K562 (cell line): ENCODE measurements around the gene TEX54. TPM values are rescaled to one million over a fixed set of nuclear protein-coding genes. Genes with fewer than 3 reads are reported as not detected.

Experiments used
- CSDE1 ChIP-seq, 2 experiments: fragments of 450-650 bp; IDR thresholded peaks; 2 replicates each; pipeline ENCODE4 v1.6.1; 2016; ENCODE audit warnings: mild to moderate bottlenecking in 1 of 2
- ELF2 ChIP-seq: fragments of 250-450 bp; sonication (Bioruptor Pico); IDR thresholded peaks from 2 replicates; pipeline ENCODE4 v1.5.0; 2021; ENCODE audit warnings: mild to moderate bottlenecking
- HDAC1 ChIP-seq, 2 experiments: fragments of 450-650 bp; IDR thresholded peaks; 2 replicates each; pipeline ENCODE4 v1.6.1; 2016 to 2017; ENCODE audit warnings: inconsistent platforms in 1 of 2, mild to moderate bottlenecking in 1 of 2, moderate library complexity in 1 of 2
- HNRNPL ChIP-seq: fragments of 200-400 bp; formaldehyde crosslinking; IDR thresholded peaks from 2 replicates; pipeline ENCODE4 v1.6.1; 2017; ENCODE audit warnings: low read depth, mild to moderate bottlenecking, low read length
- KAT7 ChIP-seq: sonication (generic); formaldehyde crosslinking; IDR thresholded peaks from 2 replicates; pipeline ENCODE4 v1.8.0; 2022; ENCODE audit warnings: missing genetic modification reagents, mild to moderate bottlenecking, borderline replicate concordance
- MNT ChIP-seq, 2 experiments: fragments of 450-650 bp; conservative IDR thresholded peaks; 2 replicates each; pipeline ENCODE4 v1.6.1; 2017; ENCODE audit warnings: mild to moderate bottlenecking in 2 of 2, moderate library complexity in 2 of 2
- MTA3 ChIP-seq: fragments of 450-650 bp; formaldehyde crosslinking; IDR thresholded peaks from 2 replicates; pipeline ENCODE4 v1.6.1; 2017; ENCODE audit warnings: mild to moderate bottlenecking, borderline replicate concordance
- MXI1 ChIP-seq: IDR thresholded peaks from 2 replicates; pipeline ENCODE4 v1.6.1; 2011; ENCODE audit warnings: low read depth, mild to moderate bottlenecking, improper control_type of control experiment, low read length
- PCBP1 ChIP-seq: fragments of 200-400 bp; formaldehyde crosslinking; IDR thresholded peaks from 2 replicates; pipeline ENCODE4 v1.6.1; 2018; ENCODE audit warnings: mild to moderate bottlenecking, low read depth, low read length; ENCODE audit not compliant: poor library complexity, severe bottlenecking
- PTTG1 ChIP-seq: fragments of 450-650 bp; IDR thresholded peaks from 2 replicates; pipeline ENCODE4 v1.6.1; 2016; ENCODE audit warnings: low read depth, mild to moderate bottlenecking, missing genetic modification characterization, missing compliant biosample characterization
- TAF7 ChIP-seq: fragments of 450-650 bp; IDR thresholded peaks from 2 replicates; pipeline ENCODE4 v1.6.1; 2016; ENCODE audit warnings: missing genetic modification characterization, missing compliant biosample characterization
- XRCC4 ChIP-seq: IDR thresholded peaks from one replicate; pipeline ENCODE4 v1.6.1; 2011; ENCODE audit not compliant: insufficient read depth, insufficient read length; ENCODE audit errors: extremely low read depth
- ZMIZ1 ChIP-seq, 2 experiments: fragments of 150-350 bp in 1 of 2; IDR thresholded peaks; 2 replicates each; pipeline ENCODE4 v1.6.1; 2012 to 2016; ENCODE audit warnings: low read depth in 2 of 2, low read length in 2 of 2, mild to moderate bottlenecking in 1 of 2, moderate library complexity in 1 of 2
- ZNF12 ChIP-seq: sonication (generic); formaldehyde crosslinking; IDR thresholded peaks from 2 replicates; pipeline ENCODE4 v1.4.0; 2020; ENCODE audit warnings: mild to moderate bottlenecking, missing genetic modification reagents
- ZNF277 ChIP-seq: fragments of 250-450 bp; sonication (Bioruptor Pico); IDR thresholded peaks from 2 replicates; pipeline ENCODE4 v1.8.0; 2022; ENCODE audit warnings: inconsistent platforms, mild to moderate bottlenecking, moderate library complexity, borderline replicate concordance
- ZNF57 ChIP-seq: fragments of 450-650 bp; formaldehyde crosslinking; IDR thresholded peaks from 2 replicates; pipeline ENCODE4 v1.4.0; 2020; ENCODE audit warnings: mild to moderate bottlenecking, moderate library complexity
- polyA plus RNA-seq, 8 experiments: library from polyadenylated mRNA; depleted of rRNA in 4 of 8; stranded (reverse) in 5 of 8; unstranded in 3 of 8; fragments of >200 nt; fragmentation: Nextera tagmentation in 2 of 8; fragmentation: Illumina TruSeq in 1 of 8; extraction: Ambion mirVana in 2 of 8; extraction: Trizol in 1 of 8; gene quantifications; 2 replicates each; pipeline versions ENCODE4 v1.2.1 to v1.2.3, GENCODE V29; 2011 to 2014; ENCODE audit warnings: inconsistent platforms in 1 of 8, missing spikeins in 1 of 8
- total RNA-seq, 7 experiments: library from RNA; depleted of rRNA in 6 of 7; stranded (reverse); fragments of >200 nt in 6 of 7; fragmentation: Illumina TruSeq in 2 of 7; extraction: Trizol in 2 of 7; gene quantifications; 2 replicates each; pipeline versions ENCODE4 v1.2.1 to v1.2.3, GENCODE V29; 2011 to 2021; ENCODE audit warnings: low replicate concordance in 1 of 7

TEX54 gene
- total and polyA plus RNA-seq, 9 of the 15 experiments (the other 6 are each of a cell fraction or from before 2014, with no cell fraction given) = not detected

- TF ChIP-seq ELF2 (CRISPR knock-in tag) (no peak), ZMIZ1 (IDR thresholded peaks at IDR 0.05; ENCODE audit: low read depth in 2 of 2, low read length in 2 of 2) (0 out of 4 replicates have a peak, but pooled peaks of 1 of the 2 experiments have one; percentile 1), MTA3 (no peak), MXI1 (peak; percentile 14; the same call in 1 of the 2 replicates), HNRNPL (peak; percentile 75; the same call in 1 of the 2 replicates), KAT7 (CRISPR knock-in tag) (peak; percentile 92; the same call in 1 of the 2 replicates), ZNF277 (CRISPR knock-in tag) (no peak), PCBP1 (no peak), ZNF57 (CRISPR knock-in tag) (no peak), CSDE1 (IDR thresholded peaks at IDR 0.05) (0 out of 4 replicates have a peak, but pooled peaks of 1 of the 2 experiments have one; percentile 25), PTTG1 (tag) (no peak), MNT (conservative IDR thresholded peaks at IDR 0.05) (0 out of 4 replicates have a peak, but pooled peaks of 1 of the 2 experiments have one; percentile 12), XRCC4 (no peak), TAF7 (no peak), ZNF12 (CRISPR knock-in tag) (no peak), HDAC1 (IDR thresholded peaks at IDR 0.05) (no peak)
Observed at GRCh38 chr11:62851807-62852522, 19.3 kb upstream of the TEX54 start (continued).
